H1 (cell line): ENCODE data around the gene MACROD2.

Source experiments
- CEBPB ChIP-seq: IDR thresholded peaks from 2 replicates; pipeline ENCODE4 v1.6.1; 2012; ENCODE audit warnings: low read depth, low read length
- CTCF ChIP-seq, 3 experiments: IDR thresholded peaks; 1 replicate in 2 of 3; 2 replicates in 1 of 3; pipeline versions ENCODE4 v1.5.1 to v1.6.1; 2011; ENCODE audit warnings: low read length in 3 of 3, mild to moderate bottlenecking in 3 of 3, inconsistent platforms in 2 of 3, low read depth in 1 of 3, moderate library complexity in 1 of 3; ENCODE audit not compliant: insufficient read depth in 1 of 3; ENCODE audit errors: control extremely low read depth in 1 of 3
- JUND ChIP-seq: IDR thresholded peaks from 2 replicates; pipeline ENCODE4 v1.6.1; 2011; ENCODE audit warnings: mild to moderate bottlenecking, improper control_type of control experiment, low read length
- PHF8 ChIP-seq: fragments of 200-600 bp; sonication (generic); conservative IDR thresholded peaks from 2 replicates; pipeline ENCODE4 v1.7.1; 2012; ENCODE audit warnings: low read depth, mild to moderate bottlenecking, inconsistent platforms, low read length, moderate library complexity
- POLR2A ChIP-seq, 2 experiments: IDR thresholded peaks; 1 replicate in 1 of 2; 2 replicates in 1 of 2; pipeline ENCODE4 v1.6.1; 2011; ENCODE audit warnings: low read depth in 2 of 2, low read length in 2 of 2, mild to moderate bottlenecking in 2 of 2; ENCODE audit errors: control extremely low read depth in 1 of 2
- TF ChIP-seq, protein P1 (sequence below): fragments of 300-600 bp; sonication (generic); IDR thresholded peaks from 2 replicates; pipeline ENCODE4 v1.7.1; 2012; ENCODE audit warnings: low read length, moderate library complexity, mild to moderate bottlenecking, inconsistent platforms; ENCODE audit not compliant: insufficient replicate concordance
- TF ChIP-seq, protein P2 (sequence below): IDR thresholded peaks from 2 replicates; pipeline ENCODE4 v1.6.1; 2012; ENCODE audit warnings: low read length, inconsistent platforms

GRCh38 chr20:15011631-15012030, 1016.3 kb downstream of the MACROD2 start:
- TF ChIP-seq, protein P1, sequence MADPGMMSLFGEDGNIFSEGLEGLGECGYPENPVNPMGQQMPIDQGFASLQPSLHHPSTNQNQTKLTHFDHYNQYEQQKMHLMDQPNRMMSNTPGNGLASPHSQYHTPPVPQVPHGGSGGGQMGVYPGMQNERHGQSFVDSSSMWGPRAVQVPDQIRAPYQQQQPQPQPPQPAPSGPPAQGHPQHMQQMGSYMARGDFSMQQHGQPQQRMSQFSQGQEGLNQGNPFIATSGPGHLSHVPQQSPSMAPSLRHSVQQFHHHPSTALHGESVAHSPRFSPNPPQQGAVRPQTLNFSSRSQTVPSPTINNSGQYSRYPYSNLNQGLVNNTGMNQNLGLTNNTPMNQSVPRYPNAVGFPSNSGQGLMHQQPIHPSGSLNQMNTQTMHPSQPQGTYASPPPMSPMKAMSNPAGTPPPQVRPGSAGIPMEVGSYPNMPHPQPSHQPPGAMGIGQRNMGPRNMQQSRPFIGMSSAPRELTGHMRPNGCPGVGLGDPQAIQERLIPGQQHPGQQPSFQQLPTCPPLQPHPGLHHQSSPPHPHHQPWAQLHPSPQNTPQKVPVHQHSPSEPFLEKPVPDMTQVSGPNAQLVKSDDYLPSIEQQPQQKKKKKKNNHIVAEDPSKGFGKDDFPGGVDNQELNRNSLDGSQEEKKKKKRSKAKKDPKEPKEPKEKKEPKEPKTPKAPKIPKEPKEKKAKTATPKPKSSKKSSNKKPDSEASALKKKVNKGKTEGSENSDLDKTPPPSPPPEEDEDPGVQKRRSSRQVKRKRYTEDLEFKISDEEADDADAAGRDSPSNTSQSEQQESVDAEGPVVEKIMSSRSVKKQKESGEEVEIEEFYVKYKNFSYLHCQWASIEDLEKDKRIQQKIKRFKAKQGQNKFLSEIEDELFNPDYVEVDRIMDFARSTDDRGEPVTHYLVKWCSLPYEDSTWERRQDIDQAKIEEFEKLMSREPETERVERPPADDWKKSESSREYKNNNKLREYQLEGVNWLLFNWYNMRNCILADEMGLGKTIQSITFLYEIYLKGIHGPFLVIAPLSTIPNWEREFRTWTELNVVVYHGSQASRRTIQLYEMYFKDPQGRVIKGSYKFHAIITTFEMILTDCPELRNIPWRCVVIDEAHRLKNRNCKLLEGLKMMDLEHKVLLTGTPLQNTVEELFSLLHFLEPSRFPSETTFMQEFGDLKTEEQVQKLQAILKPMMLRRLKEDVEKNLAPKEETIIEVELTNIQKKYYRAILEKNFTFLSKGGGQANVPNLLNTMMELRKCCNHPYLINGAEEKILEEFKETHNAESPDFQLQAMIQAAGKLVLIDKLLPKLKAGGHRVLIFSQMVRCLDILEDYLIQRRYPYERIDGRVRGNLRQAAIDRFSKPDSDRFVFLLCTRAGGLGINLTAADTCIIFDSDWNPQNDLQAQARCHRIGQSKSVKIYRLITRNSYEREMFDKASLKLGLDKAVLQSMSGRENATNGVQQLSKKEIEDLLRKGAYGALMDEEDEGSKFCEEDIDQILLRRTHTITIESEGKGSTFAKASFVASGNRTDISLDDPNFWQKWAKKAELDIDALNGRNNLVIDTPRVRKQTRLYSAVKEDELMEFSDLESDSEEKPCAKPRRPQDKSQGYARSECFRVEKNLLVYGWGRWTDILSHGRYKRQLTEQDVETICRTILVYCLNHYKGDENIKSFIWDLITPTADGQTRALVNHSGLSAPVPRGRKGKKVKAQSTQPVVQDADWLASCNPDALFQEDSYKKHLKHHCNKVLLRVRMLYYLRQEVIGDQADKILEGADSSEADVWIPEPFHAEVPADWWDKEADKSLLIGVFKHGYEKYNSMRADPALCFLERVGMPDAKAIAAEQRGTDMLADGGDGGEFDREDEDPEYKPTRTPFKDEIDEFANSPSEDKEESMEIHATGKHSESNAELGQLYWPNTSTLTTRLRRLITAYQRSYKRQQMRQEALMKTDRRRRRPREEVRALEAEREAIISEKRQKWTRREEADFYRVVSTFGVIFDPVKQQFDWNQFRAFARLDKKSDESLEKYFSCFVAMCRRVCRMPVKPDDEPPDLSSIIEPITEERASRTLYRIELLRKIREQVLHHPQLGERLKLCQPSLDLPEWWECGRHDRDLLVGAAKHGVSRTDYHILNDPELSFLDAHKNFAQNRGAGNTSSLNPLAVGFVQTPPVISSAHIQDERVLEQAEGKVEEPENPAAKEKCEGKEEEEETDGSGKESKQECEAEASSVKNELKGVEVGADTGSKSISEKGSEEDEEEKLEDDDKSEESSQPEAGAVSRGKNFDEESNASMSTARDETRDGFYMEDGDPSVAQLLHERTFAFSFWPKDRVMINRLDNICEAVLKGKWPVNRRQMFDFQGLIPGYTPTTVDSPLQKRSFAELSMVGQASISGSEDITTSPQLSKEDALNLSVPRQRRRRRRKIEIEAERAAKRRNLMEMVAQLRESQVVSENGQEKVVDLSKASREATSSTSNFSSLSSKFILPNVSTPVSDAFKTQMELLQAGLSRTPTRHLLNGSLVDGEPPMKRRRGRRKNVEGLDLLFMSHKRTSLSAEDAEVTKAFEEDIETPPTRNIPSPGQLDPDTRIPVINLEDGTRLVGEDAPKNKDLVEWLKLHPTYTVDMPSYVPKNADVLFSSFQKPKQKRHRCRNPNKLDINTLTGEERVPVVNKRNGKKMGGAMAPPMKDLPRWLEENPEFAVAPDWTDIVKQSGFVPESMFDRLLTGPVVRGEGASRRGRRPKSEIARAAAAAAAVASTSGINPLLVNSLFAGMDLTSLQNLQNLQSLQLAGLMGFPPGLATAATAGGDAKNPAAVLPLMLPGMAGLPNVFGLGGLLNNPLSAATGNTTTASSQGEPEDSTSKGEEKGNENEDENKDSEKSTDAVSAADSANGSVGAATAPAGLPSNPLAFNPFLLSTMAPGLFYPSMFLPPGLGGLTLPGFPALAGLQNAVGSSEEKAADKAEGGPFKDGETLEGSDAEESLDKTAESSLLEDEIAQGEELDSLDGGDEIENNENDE, result no peak
- TF ChIP-seq CTCF (IDR thresholded peaks at IDR 0.05; ENCODE audit: control extremely low read depth in 1 of 3, insufficient read depth in 1 of 3, low read depth in 1 of 3, low read length in 3 of 3) (no peak), CEBPB (no peak), JUND (no peak), POLR2A (IDR thresholded peaks at IDR 0.05; ENCODE audit: control extremely low read depth in 1 of 2, low read depth in 2 of 2, low read length in 2 of 2) (no peak), PHF8 (no peak)
- TF ChIP-seq, protein P2, sequence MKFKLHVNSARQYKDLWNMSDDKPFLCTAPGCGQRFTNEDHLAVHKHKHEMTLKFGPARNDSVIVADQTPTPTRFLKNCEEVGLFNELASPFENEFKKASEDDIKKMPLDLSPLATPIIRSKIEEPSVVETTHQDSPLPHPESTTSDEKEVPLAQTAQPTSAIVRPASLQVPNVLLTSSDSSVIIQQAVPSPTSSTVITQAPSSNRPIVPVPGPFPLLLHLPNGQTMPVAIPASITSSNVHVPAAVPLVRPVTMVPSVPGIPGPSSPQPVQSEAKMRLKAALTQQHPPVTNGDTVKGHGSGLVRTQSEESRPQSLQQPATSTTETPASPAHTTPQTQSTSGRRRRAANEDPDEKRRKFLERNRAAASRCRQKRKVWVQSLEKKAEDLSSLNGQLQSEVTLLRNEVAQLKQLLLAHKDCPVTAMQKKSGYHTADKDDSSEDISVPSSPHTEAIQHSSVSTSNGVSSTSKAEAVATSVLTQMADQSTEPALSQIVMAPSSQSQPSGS, result no peak
